Activated CD4-positive, alpha-beta T cell treated with anti-CD3 and anti-CD28 coated beads for 24 hours (primary cell): ENCODE measurements around the gene PASD1.
A peak's percentile ranks its signal among the peaks of the same experiment; 100 is the strongest.

Source experiments
- DNase-seq, 2 donors: peaks; one replicate each; pipeline ENCODE4 v3.0.0-alpha.2; 2020; ENCODE audit warnings: low read depth in 2 of 2

PASD1 gene

GRCh38 chrX:151702026-151702714, 138.7 kb downstream of the PASD1 start:
- no peak for DNase-seq

GRCh38 chrX:151702741-151703340, 139.4 kb downstream of the PASD1 start:
- no peak for DNase-seq

GRCh38 chrX:151703487-151703886, 140.0 kb downstream of the PASD1 start:
- DNase-seq = no peak

- DNase-seq = no peak
Observed at GRCh38 chrX:151704041-151704663, 140.7 kb downstream of the PASD1 start.

GRCh38 chrX:151708821-151709220, 145.3 kb downstream of the PASD1 start:
- DNase-seq = no peak

- DNase-seq = no peak
Observed at GRCh38 chrX:151710457-151710856, 147.0 kb downstream of the PASD1 start.

- DNase-seq = no peak
Observed at GRCh38 chrX:151711154-151711553, 147.7 kb downstream of the PASD1 start.

GRCh38 chrX:151711787-151712186, 148.3 kb downstream of the PASD1 start:
- DNase-seq = no peak

GRCh38 chrX:151712253-151712652, 148.8 kb downstream of the PASD1 start:
- no peak for DNase-seq

GRCh38 chrX:151713849-151714248, 150.4 kb downstream of the PASD1 start:
- peak in 1 of 2 donors; percentile 6 for DNase-seq

GRCh38 chrX:151714362-151714761, 150.9 kb downstream of the PASD1 start:
- DNase-seq = no peak

- DNase-seq = no peak
Observed at GRCh38 chrX:151715752-151716151, 152.3 kb downstream of the PASD1 start, which contains the start of gene FATE1. FATE1 (plus strand) TSS chrX:151716035; CDS start chrX:151716120, 85 bp downstream.

- no peak for DNase-seq
Observed at GRCh38 chrX:151722241-151722846, 158.9 kb downstream of the PASD1 start.

- DNase-seq = no peak
Observed at GRCh38 chrX:151723156-151723760, 159.8 kb downstream of the PASD1 start.

- DNase-seq = no peak
Observed at GRCh38 chrX:151724563-151725337, 161.3 kb downstream of the PASD1 start.

- DNase-seq = no peak
Observed at GRCh38 chrX:151725338-151725614, 161.8 kb downstream of the PASD1 start.
